A673 (cell line): ENCODE data around the gene CLIC6.

Source experiments
- CTCF ChIP-seq: fragments of 300-800, 200-600 bp; sonication (generic); conservative IDR thresholded peaks from 2 replicates; pipeline ENCODE4 v1.5.1; 2017; ENCODE audit warnings: low read depth, mild to moderate bottlenecking, antibody characterized with exemption, low read length, moderate library complexity, mixed read lengths
- EZH2 ChIP-seq: fragments of 200-600 bp; sonication (generic); IDR thresholded peaks from 2 replicates; pipeline ENCODE4 v1.6.1; 2017; ENCODE audit warnings: borderline replicate concordance, low read depth, mild to moderate bottlenecking, mixed read lengths, antibody characterized with exemption, low read length; ENCODE audit not compliant: poor library complexity, severe bottlenecking

- TF ChIP-seq CTCF, result no peak
- no peak for TF ChIP-seq EZH2
These were observed 15.3 kb upstream of the CLIC6 start for GRCh38 chr21:34653522-34653921.
